ENCODE data around the gene ATG9A. TPM values are rescaled to one million over a fixed set of nuclear protein-coding genes. Genes with fewer than 3 reads are reported as not detected.

The ATG9A gene
- total and polyA plus RNA-seq, 2 experiments from 2014 or later = 35.7 to 57.8 TPM

GRCh38 chr2:219269362-219270054 is 40.1 kb upstream of the ATG9A start:
- H2AFZ ChIP-seq = no peak overlapping the region
- H3K4me2 ChIP-seq = no peak overlapping the region
- 73% methylated on average over 8 of the region's 8 CpGs for WGBS (ENCODE audit: low lambda C conversion rate, missing lambda C conversion rate)
- H3K4me1 ChIP-seq (ENCODE audit: insufficient read depth) = no peaks in the 10 kb centered on the region
- H4K20me1 ChIP-seq (ENCODE audit: insufficient read depth, poor library complexity, severe bottlenecking) = no peaks in the 10 kb centered on the region
- H3K27me3 ChIP-seq = no peaks in the 10 kb centered on the region
- TF ChIP-seq CTCF (IDR thresholded peaks at IDR 0.05; ENCODE audit: poor library complexity) (no peak), EZH2 (IDR thresholded peaks at IDR 0.05; ENCODE audit: borderline replicate concordance) (no peak), EZH2phosphoT487 (IDR thresholded peaks at IDR 0.05; ENCODE audit: low read depth, severe bottlenecking, unreplicated experiment) (no peak)
- no peaks in the 10 kb centered on the region for H3K9me3 ChIP-seq (ENCODE audit: low read depth)
- peak; percentile 68 for DNase-seq (ENCODE audit: low spot score)
- no peaks in the 10 kb centered on the region for H3K36me3 ChIP-seq (replicated peaks; ENCODE audit: insufficient read depth, low read depth)
- H3K4me3 ChIP-seq = no peak overlapping the region
- H3K79me2 ChIP-seq = no peaks in the 10 kb centered on the region
- H3K9me2 ChIP-seq (replicated peaks; ENCODE audit: insufficient read depth) = no peaks in the 10 kb centered on the region
- H3K27ac ChIP-seq = no peak overlapping the region

GRCh38 chr2:219268294-219268693 is 38.9 kb upstream of the ATG9A start:
- 92% methylated on average over 2 of the region's 2 CpGs for WGBS (ENCODE audit: low lambda C conversion rate, missing lambda C conversion rate)
- TF ChIP-seq EZH2phosphoT487 (IDR thresholded peaks at IDR 0.05; ENCODE audit: low read depth, severe bottlenecking, unreplicated experiment) (no peak), EZH2 (IDR thresholded peaks at IDR 0.05; ENCODE audit: borderline replicate concordance) (no peak), CTCF (IDR thresholded peaks at IDR 0.05; ENCODE audit: poor library complexity) (no peak)
- Histone ChIP-seq H3K4me1 (ENCODE audit: insufficient read depth) (no peaks in the 10 kb centered on the region), H3K9me2 (replicated peaks; ENCODE audit: insufficient read depth) (no peaks in the 10 kb centered on the region), H2AFZ (no peak overlapping the region), H3K27me3 (no peaks in the 10 kb centered on the region), H3K4me3 (no peak overlapping the region), H3K4me2 (no peak overlapping the region), H3K36me3 (replicated peaks; ENCODE audit: insufficient read depth, low read depth) (no peaks in the 10 kb centered on the region), H4K20me1 (ENCODE audit: insufficient read depth, poor library complexity, severe bottlenecking) (no peaks in the 10 kb centered on the region), H3K9me3 (ENCODE audit: low read depth) (no peaks in the 10 kb centered on the region), H3K79me2 (no peaks in the 10 kb centered on the region), H3K27ac (no peak overlapping the region)
- no peak for DNase-seq (ENCODE audit: low spot score)

- Histone ChIP-seq H3K4me2 (no peak overlapping the region), H3K79me2 (no peaks in the 10 kb centered on the region), H3K9me2 (replicated peaks; ENCODE audit: insufficient read depth) (no peaks in the 10 kb centered on the region), H3K4me1 (ENCODE audit: insufficient read depth) (no peaks in the 10 kb centered on the region), H3K36me3 (replicated peaks; ENCODE audit: insufficient read depth, low read depth) (no peaks in the 10 kb centered on the region), H3K27ac (no peak overlapping the region), H2AFZ (no peak overlapping the region), H4K20me1 (ENCODE audit: insufficient read depth, poor library complexity, severe bottlenecking) (no peaks in the 10 kb centered on the region), H3K9me3 (ENCODE audit: low read depth) (no peaks in the 10 kb centered on the region), H3K27me3 (no peaks in the 10 kb centered on the region), H3K4me3 (no peak overlapping the region)
- DNase-seq (ENCODE audit: low spot score) = no peak
- 89% methylated on average over 1 of the region's 1 CpG for WGBS (ENCODE audit: low lambda C conversion rate, missing lambda C conversion rate)
- TF ChIP-seq EZH2phosphoT487 (IDR thresholded peaks at IDR 0.05; ENCODE audit: low read depth, severe bottlenecking, unreplicated experiment) = no peak
Observed at GRCh38 chr2:219266886-219267285, 37.5 kb upstream of the ATG9A start.

- no peak for TF ChIP-seq CTCF (IDR thresholded peaks at IDR 0.05; ENCODE audit: poor library complexity)
- no peak for TF ChIP-seq EZH2 (IDR thresholded peaks at IDR 0.05; ENCODE audit: borderline replicate concordance)
- no peak for TF ChIP-seq EZH2phosphoT487 (IDR thresholded peaks at IDR 0.05; ENCODE audit: low read depth, severe bottlenecking, unreplicated experiment)
- H3K9me2 ChIP-seq (replicated peaks; ENCODE audit: insufficient read depth) = no peaks in the 10 kb centered on the region
Observed at GRCh38 chr2:219266232-219266631, 36.8 kb upstream of the ATG9A start.

More at GRCh38 chr2:219266232-219266631, 36.8 kb upstream of the ATG9A start:
- peaks cover 6% of the 10 kb centered on the region for H3K27me3 ChIP-seq
- H3K9me3 ChIP-seq (ENCODE audit: low read depth) = no peaks in the 10 kb centered on the region
- no peaks in the 10 kb centered on the region for H4K20me1 ChIP-seq (ENCODE audit: insufficient read depth, poor library complexity, severe bottlenecking)
- no peaks in the 10 kb centered on the region for H3K4me1 ChIP-seq (ENCODE audit: insufficient read depth)
- 70% methylated on average over 5 of the region's 5 CpGs for WGBS (ENCODE audit: low lambda C conversion rate, missing lambda C conversion rate)
- DNase-seq (ENCODE audit: low spot score) = no peak
- no peaks in the 10 kb centered on the region for H3K36me3 ChIP-seq (replicated peaks; ENCODE audit: insufficient read depth, low read depth)
- no peak overlapping the region for H2AFZ ChIP-seq
- H3K4me3 ChIP-seq = no peak overlapping the region
- H3K27ac ChIP-seq = no peak overlapping the region
- no peak overlapping the region for H3K4me2 ChIP-seq
- H3K79me2 ChIP-seq = no peaks in the 10 kb centered on the region
